Panc1 (cell line): ENCODE data around the gene SMAD6. TPM values are rescaled to one million over a fixed set of nuclear protein-coding genes. Genes with fewer than 3 reads are reported as not detected.

Experiments
- ATAC-seq: fragments of 200-7000 bp; cut with Tn5 transposase; 2 replicates; pipeline ENCODE4 v1.9.1; 2020; ENCODE audit warnings: mild to moderate bottlenecking, moderate library complexity
- BruUV-seq: library from RNA; stranded (reverse); fragments of 400-500 nt; replicated peaks from 2 replicates; lab custom pipeline; 2021; lab: Mats Ljungman, UMichigan
- CTCF ChIA-PET: fragments of 300-600 bp; sonication (Branson Sonifier 250); formaldehyde crosslinking; loops from one replicate; lab custom pipeline; 2022; ENCODE audit warnings: antibody characterized with exemption; lab: Charles Lee
- POLR2A ChIA-PET: fragments of 300-600 bp; sonication (Branson Sonifier 250); formaldehyde crosslinking; loops from one replicate; lab custom pipeline; 2022; ENCODE audit warnings: antibody characterized with exemption; lab: Charles Lee
- DNase-seq: peaks from one replicate; pipeline ENCODE4 v3.0.0-alpha.2; 2010; ENCODE audit warnings: low read depth, low spot score
- H3K27ac ChIP-seq: 2 replicates; pipeline ENCODE4 v1.5.1; 2011; ENCODE audit warnings: mild to moderate bottlenecking, low read length, inconsistent platforms
- H3K27me3 ChIP-seq: fragments of 200-500 bp; sonication (Bioruptor generic); 2 replicates; pipeline ENCODE4 v1.6.0; 2014; ENCODE audit warnings: low read length, inconsistent platforms; ENCODE audit not compliant: control insufficient read depth, insufficient read depth
- H3K36me3 ChIP-seq: fragments of 200-500 bp; sonication (Bioruptor generic); 2 replicates; pipeline ENCODE4 v1.5.1; 2014; ENCODE audit warnings: inconsistent platforms, mild to moderate bottlenecking, low read length, moderate library complexity; ENCODE audit not compliant: control insufficient read depth, insufficient read depth
- H3K4me1 ChIP-seq: 2 replicates; pipeline ENCODE4 v1.5.1; 2011; ENCODE audit warnings: inconsistent platforms, mild to moderate bottlenecking, low read length, moderate library complexity; ENCODE audit not compliant: control insufficient read depth, insufficient read depth
- H3K4me3 ChIP-seq, 2 experiments: 2 replicates each; pipeline ENCODE4 v1.5.1; 2011 to 2012; ENCODE audit warnings: low read depth in 2 of 2, low read length in 2 of 2, mild to moderate bottlenecking in 2 of 2, inconsistent platforms in 1 of 2, moderate library complexity in 1 of 2
- H3K9me3 ChIP-seq: fragments of 200-500 bp; sonication (Bioruptor generic); 2 replicates; pipeline ENCODE4 v1.5.1; 2014; ENCODE audit warnings: low read depth, mild to moderate bottlenecking, inconsistent platforms, low read length, moderate library complexity; ENCODE audit not compliant: control insufficient read depth, insufficient read depth
- POLR2AphosphoS5 ChIP-seq: IDR thresholded peaks from 2 replicates; pipeline ENCODE4 v1.6.1; 2012; ENCODE audit warnings: mild to moderate bottlenecking, low read depth, low read length, moderate library complexity
- SIN3A ChIP-seq: IDR thresholded peaks from 2 replicates; pipeline ENCODE4 v1.6.1; 2012; ENCODE audit warnings: low read depth, mild to moderate bottlenecking, low read length, moderate library complexity, borderline replicate concordance; ENCODE audit not compliant: insufficient read depth
- TCF7L2 ChIP-seq: IDR thresholded peaks from 2 replicates; pipeline ENCODE4 v1.6.1; 2011; ENCODE audit warnings: mild to moderate bottlenecking, low read depth, low read length, inconsistent platforms
- in situ Hi-C: cut with HindIII; loops from 2 replicates; pipeline ENCODE4 v1.10.0; 2016; ENCODE audit warnings: low sequenced_read_pairs, low pct_unique_long_range_greater_than_20kb
- intact Hi-C: fragments of 100-400 bp; cut with micrococcal nuclease; formaldehyde crosslinking; loops from one replicate; pipeline ENCODE4 v1.10.0; 2022; ENCODE audit not compliant: unreplicated experiment
- total RNA-seq: library from RNA; stranded (reverse); gene quantifications from one replicate; pipeline ENCODE4 v1.2.1, GENCODE V29; 2021; ENCODE audit not compliant: unreplicated experiment
- TF ChIP-seq, protein P1 (sequence below): fragments of 450-650 bp; IDR thresholded peaks from 2 replicates; pipeline ENCODE4 v1.5.1; 2017; ENCODE audit warnings: mild to moderate bottlenecking
- TF ChIP-seq, protein P2 (sequence below), 2 experiments: IDR thresholded peaks; 2 replicates each; pipeline ENCODE4 v1.6.1; 2011 to 2012; ENCODE audit warnings: low read depth in 2 of 2, control low read depth in 1 of 2, low read length in 1 of 2, mild to moderate bottlenecking in 1 of 2, moderate library complexity in 1 of 2; ENCODE audit not compliant: insufficient read depth in 1 of 2

The SMAD6 gene
- total RNA-seq, 1 experiment from 2014 or later: 45.9 TPM

DNA sequence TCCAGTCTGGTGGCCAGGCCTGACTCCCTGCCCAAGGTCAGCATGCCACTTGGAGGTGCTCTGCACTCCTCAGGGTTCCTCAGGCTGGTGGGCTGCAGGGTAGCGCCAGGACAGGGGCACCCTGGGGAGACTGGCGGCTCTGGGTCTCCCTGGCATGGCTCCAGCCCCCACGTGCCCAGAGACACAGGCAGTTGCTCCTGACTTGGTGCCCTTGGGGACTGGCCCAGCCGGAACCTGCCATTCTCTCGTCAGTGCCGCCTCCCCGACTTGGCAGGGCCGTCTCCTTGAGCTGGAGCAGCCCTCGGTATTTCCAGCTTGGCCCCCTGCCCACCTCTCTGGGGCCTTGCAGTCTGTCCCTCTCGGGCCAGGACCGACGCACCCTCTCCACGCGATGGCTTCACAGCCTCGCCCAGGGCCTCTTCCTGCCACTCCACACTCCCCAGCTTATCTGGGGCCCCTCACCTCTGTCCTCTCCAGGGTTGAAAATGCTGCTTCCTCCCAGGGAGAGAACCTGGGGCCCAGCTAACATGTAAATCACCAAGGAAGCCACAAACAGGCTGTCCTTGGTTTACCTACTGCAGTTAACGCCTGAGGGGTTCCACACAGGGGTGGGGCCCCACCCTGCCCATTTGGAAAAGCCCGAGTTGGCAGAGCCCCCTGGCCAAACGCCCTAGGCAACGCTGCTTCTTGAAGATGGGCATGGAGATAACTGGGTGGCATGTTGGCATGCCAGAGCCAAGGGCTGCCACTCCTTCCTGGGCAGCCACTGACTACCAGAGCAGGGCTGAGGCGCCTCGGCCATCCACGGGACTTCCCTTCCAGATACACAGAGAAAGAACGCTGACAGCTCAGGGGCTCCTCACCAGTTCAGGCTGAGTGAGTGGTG is 61.4 kb downstream of the SMAD6 start:
- intact Hi-C loops: no loop called here
- no TSS peak for BruUV-seq
- Histone ChIP-seq H3K27me3 (no peaks in the 10 kb centered on the region), H3K36me3 (no peaks in the 10 kb centered on the region), H3K27ac (peak overlapping the region; percentile 94), H3K4me1 (peaks cover 96% of the 10 kb centered on the region), H3K9me3 (no peaks in the 10 kb centered on the region), H3K4me3 (no peak overlapping the region)
- ChIA-PET POLR2A (interaction anchor here (0.7 kb wide), 1 partner anchor 33 kb away, joined by 3 read pairs; no protein-coding TSS in a partner anchor), CTCF (no interaction called here)
- ATAC-seq (peak; percentile 49), DNase-seq (no peak)
- TF ChIP-seq SIN3A: no peak
- no peak for TF ChIP-seq TCF7L2
- TF ChIP-seq, protein P1, sequence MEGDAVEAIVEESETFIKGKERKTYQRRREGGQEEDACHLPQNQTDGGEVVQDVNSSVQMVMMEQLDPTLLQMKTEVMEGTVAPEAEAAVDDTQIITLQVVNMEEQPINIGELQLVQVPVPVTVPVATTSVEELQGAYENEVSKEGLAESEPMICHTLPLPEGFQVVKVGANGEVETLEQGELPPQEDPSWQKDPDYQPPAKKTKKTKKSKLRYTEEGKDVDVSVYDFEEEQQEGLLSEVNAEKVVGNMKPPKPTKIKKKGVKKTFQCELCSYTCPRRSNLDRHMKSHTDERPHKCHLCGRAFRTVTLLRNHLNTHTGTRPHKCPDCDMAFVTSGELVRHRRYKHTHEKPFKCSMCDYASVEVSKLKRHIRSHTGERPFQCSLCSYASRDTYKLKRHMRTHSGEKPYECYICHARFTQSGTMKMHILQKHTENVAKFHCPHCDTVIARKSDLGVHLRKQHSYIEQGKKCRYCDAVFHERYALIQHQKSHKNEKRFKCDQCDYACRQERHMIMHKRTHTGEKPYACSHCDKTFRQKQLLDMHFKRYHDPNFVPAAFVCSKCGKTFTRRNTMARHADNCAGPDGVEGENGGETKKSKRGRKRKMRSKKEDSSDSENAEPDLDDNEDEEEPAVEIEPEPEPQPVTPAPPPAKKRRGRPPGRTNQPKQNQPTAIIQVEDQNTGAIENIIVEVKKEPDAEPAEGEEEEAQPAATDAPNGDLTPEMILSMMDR: no peak
- TF ChIP-seq, protein P2, sequence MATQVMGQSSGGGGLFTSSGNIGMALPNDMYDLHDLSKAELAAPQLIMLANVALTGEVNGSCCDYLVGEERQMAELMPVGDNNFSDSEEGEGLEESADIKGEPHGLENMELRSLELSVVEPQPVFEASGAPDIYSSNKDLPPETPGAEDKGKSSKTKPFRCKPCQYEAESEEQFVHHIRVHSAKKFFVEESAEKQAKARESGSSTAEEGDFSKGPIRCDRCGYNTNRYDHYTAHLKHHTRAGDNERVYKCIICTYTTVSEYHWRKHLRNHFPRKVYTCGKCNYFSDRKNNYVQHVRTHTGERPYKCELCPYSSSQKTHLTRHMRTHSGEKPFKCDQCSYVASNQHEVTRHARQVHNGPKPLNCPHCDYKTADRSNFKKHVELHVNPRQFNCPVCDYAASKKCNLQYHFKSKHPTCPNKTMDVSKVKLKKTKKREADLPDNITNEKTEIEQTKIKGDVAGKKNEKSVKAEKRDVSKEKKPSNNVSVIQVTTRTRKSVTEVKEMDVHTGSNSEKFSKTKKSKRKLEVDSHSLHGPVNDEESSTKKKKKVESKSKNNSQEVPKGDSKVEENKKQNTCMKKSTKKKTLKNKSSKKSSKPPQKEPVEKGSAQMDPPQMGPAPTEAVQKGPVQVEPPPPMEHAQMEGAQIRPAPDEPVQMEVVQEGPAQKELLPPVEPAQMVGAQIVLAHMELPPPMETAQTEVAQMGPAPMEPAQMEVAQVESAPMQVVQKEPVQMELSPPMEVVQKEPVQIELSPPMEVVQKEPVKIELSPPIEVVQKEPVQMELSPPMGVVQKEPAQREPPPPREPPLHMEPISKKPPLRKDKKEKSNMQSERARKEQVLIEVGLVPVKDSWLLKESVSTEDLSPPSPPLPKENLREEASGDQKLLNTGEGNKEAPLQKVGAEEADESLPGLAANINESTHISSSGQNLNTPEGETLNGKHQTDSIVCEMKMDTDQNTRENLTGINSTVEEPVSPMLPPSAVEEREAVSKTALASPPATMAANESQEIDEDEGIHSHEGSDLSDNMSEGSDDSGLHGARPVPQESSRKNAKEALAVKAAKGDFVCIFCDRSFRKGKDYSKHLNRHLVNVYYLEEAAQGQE (IDR thresholded peaks at IDR 0.05; ENCODE audit: insufficient read depth in 1 of 2, low read depth in 2 of 2, low read length in 1 of 2): no peak
- TF ChIP-seq POLR2AphosphoS5: no peak
- in situ Hi-C loops: no loop called here

DNA sequence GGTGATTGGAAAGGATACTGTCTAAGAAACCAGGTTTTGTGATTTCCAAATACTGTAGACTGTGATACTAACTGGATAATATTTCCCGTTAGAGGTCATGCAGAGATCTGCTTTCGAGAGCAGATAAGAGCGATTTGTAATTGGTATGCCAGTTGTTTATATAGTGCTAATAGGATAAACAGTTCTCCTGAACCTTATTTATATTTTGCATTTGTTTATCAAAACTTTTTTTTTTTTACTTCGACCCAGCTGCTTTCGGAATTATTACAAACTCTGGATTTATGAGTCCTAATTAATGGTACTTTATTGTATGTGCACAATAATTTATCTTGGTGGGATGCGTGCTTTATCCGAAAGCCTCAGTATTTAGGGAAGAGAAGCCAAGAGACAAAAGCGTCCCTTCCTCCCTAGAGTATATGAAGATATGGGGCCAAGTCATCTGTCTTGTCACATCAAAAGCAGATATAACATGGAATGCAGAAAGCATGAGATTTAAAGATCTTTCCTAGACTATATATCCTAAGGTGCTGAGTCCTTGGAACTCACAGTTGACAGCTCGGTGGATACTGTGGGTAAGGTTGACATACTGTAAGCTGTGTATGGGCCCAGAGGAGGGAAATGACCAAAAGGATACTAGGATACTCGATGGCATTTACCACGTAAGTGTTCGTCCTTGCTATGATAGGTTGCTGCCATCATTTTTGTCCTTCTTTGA is 62.2 kb downstream of the SMAD6 start:
- POLR2A ChIA-PET: no interaction called here
- TF ChIP-seq POLR2AphosphoS5 (no peak), TCF7L2 (0 out of 2 replicates have a peak, but pooled peaks have one; percentile 49)
- TF ChIP-seq, protein P1: no peak
- no TSS peak for BruUV-seq
- DNase-seq: no peak
- Histone ChIP-seq H3K36me3 (no peaks in the 10 kb centered on the region), H3K4me3 (no peak overlapping the region), H3K27ac (peak overlapping the region; percentile 94), H3K9me3 (no peaks in the 10 kb centered on the region), H3K4me1 (peaks cover 96% of the 10 kb centered on the region), H3K27me3 (no peaks in the 10 kb centered on the region)
- in situ Hi-C loops: no loop called here
- ATAC-seq: peak; percentile 2; the same call in 1 of the 2 replicates
- CTCF ChIA-PET: no interaction called here
- intact Hi-C loops: no loop called here
